Sigmoid colon (tissue), 7 donors: ENCODE results near the gene NEO1. TPM values are rescaled to one million over a fixed set of nuclear protein-coding genes. Genes with fewer than 3 reads are reported as not detected.

Source experiments
- DNase-seq: peaks from one replicate; pipeline ENCODE4 v3.0.0-alpha.2; 2019
- H3K27ac ChIP-seq, 4 donors: fragments of 200-600 bp; sonication (generic); one replicate each; pipeline ENCODE4 v1.5.1; 2016 to 2019; ENCODE audit warnings: mild to moderate bottlenecking in 1 of 4
- H3K27me3 ChIP-seq, 3 donors: fragments of 200-600 bp; sonication (generic); one replicate each; pipeline ENCODE4 v1.5.1; 2019; ENCODE audit warnings: mild to moderate bottlenecking in 1 of 3
- H3K36me3 ChIP-seq, 4 donors: fragments of 200-600 bp; sonication (generic); one replicate each; pipeline ENCODE4 v1.5.1; 2016 to 2019
- H3K4me1 ChIP-seq, 4 donors: fragments of 200-600 bp; sonication (generic); one replicate each; pipeline ENCODE4 v1.5.1; 2017 to 2019
- H3K4me3 ChIP-seq, 4 donors: fragments of 200-600 bp; sonication (generic); one replicate each; pipeline ENCODE4 v1.5.1; 2017 to 2019; ENCODE audit warnings: mild to moderate bottlenecking in 2 of 4, moderate library complexity in 1 of 4
- H3K9me3 ChIP-seq, 4 donors: fragments of 200-600 bp in 3 of 4; sonication (generic) in 3 of 4; one replicate each; pipeline versions ENCODE4 v1.5.1 to v1.6.1; 2013 to 2019
- CTCF ChIP-seq, 4 experiments: fragments of 450-650 bp in 3 of 4; fragments of 200-600 bp in 1 of 4; IDR thresholded peaks; one replicate each; pipeline ENCODE4 v1.5.1; 2016 to 2019; ENCODE audit warnings: antibody characterized with exemption in 4 of 4, mild to moderate bottlenecking in 3 of 4, moderate library complexity in 2 of 4
- EP300 ChIP-seq, 4 donors: sonication (generic); formaldehyde crosslinking; IDR thresholded peaks; one replicate each; pipeline ENCODE4 v1.6.1; 2017; ENCODE audit warnings: antibody characterized with exemption in 4 of 4
- POLR2A ChIP-seq, 2 donors: fragments of 450-650 bp; IDR thresholded peaks; one replicate each; pipeline ENCODE4 v1.6.1; 2016; ENCODE audit warnings: antibody characterized with exemption in 2 of 2, mild to moderate bottlenecking in 2 of 2, moderate library complexity in 2 of 2
- POLR2AphosphoS5 ChIP-seq, 4 donors: sonication (generic); formaldehyde crosslinking; IDR thresholded peaks; one replicate each; pipeline ENCODE4 v1.6.1; 2017; ENCODE audit warnings: antibody characterized with exemption in 4 of 4
- WGBS, 2 donors: extraction: QIAGEN DNeasy Blood & Tissue Kit; methylation state at CpG; one replicate each; pipeline ENCODE4 v1.1.7; 2013; 5-methylcytosine and 5-hydroxymethylcytosine counted together
- intact Hi-C: fragments of 100-400 bp; cut with DNase I; formaldehyde crosslinking; loops from one replicate; pipeline ENCODE4 v1.15.1; 2023
- polyA plus RNA-seq, 3 donors: library from polyadenylated mRNA; stranded (reverse); fragments of 200-250 nt; gene quantifications; one replicate each; pipeline ENCODE4 v1.2.3, GENCODE V29; 2013
- total RNA-seq, 4 donors: library from RNA; depleted of rRNA; stranded (reverse); fragments of >200 nt; gene quantifications; one replicate each; pipeline ENCODE4 v1.1.0, GENCODE V29; 2016
- donor health status: healthy with polysubstance abuse.
- donor health status: Bipolar disorder and iron deficiency.
- donor health status: healthy.

Gene NEO1
- total and polyA plus RNA-seq, 7 donors: 9.0 to 56.5 (median 26.8) TPM

- peak overlapping the region; percentile 85 to 93 (median 88) for H3K4me3 ChIP-seq
- 1% methylated on average over 42 of the region's 42 CpGs for WGBS, 2 donors
- H3K36me3 ChIP-seq: no peaks in the 10 kb centered on the region
- H3K27ac ChIP-seq: peak overlapping the region; percentile 96 to 97 (median 96)
- H3K4me1 ChIP-seq: peaks cover 0 to 32% (median 15%) of the 10 kb centered on the region in 4 donors
- no peak for TF ChIP-seq CTCF (IDR thresholded peaks at IDR 0.05)
- TF ChIP-seq POLR2A (IDR thresholded peaks at IDR 0.05): no peak
- no peak for TF ChIP-seq POLR2AphosphoS5 (IDR thresholded peaks at IDR 0.05)
- no peak for TF ChIP-seq EP300 (IDR thresholded peaks at IDR 0.05)
- DNase-seq: peak; percentile 79
- intact Hi-C loops: loop anchor here (5.0 to 10.0 kb wide), 2 partner anchors 367 to 674 kb away; partner anchors contain the start of genes BBS4, HEXA and HIGD2B
- no peaks in the 10 kb centered on the region for H3K27me3 ChIP-seq
- no peaks in the 10 kb centered on the region for H3K9me3 ChIP-seq
Observed at GRCh38 chr15:73051391-73051806, 864 bp upstream of the NEO1 start.

- Histone ChIP-seq H3K27ac (peak overlapping the region; percentile 90 to 97 (median 96)), H3K27me3 (no peaks in the 10 kb centered on the region), H3K9me3 (no peaks in the 10 kb centered on the region), H3K36me3 (no peaks in the 10 kb centered on the region), H3K4me1 (peaks cover 0 to 32% (median 15%) of the 10 kb centered on the region in 4 donors), H3K4me3 (peak overlapping the region; percentile 72 to 93 (median 86))
- WGBS, 2 donors: 1% methylated on average over 59 to 61 of the region's 61 CpGs
- intact Hi-C loops: loop anchor here (2.0 to 10.0 kb wide), 4 partner anchors 28 to 676 kb away; partner anchors contain the start of genes BBS4, HEXA and HIGD2B
- peak; percentile 72 for DNase-seq
- TF ChIP-seq CTCF (IDR thresholded peaks at IDR 0.05) (peak in 1 of 4 experiments; percentile 31), POLR2AphosphoS5 (IDR thresholded peaks at IDR 0.05) (peak in 3 of 4 donors; percentile 34 to 40 (median 34)), EP300 (IDR thresholded peaks at IDR 0.05) (no peak), POLR2A (IDR thresholded peaks at IDR 0.05) (no peak)
Observed at GRCh38 chr15:73052653-73053397, 562 bp downstream of the NEO1 start.

- intact Hi-C loops: loop anchor here (2.0 to 10.0 kb wide), 4 partner anchors 27 to 676 kb away; partner anchors contain the start of genes BBS4, HEXA and HIGD2B
- WGBS, 2 donors: 1 to 3% methylated on average over 8 of the region's 8 CpGs
- Histone ChIP-seq H3K9me3 (no peaks in the 10 kb centered on the region), H3K27me3 (no peaks in the 10 kb centered on the region), H3K4me3 (peak overlapping the region; percentile 72 to 93 (median 86)), H3K36me3 (no peaks in the 10 kb centered on the region), H3K27ac (peak overlapping the region; percentile 90 to 97 (median 96)), H3K4me1 (peaks cover 0 to 32% (median 15%) of the 10 kb centered on the region in 4 donors)
- DNase-seq: no peak
- TF ChIP-seq POLR2A (IDR thresholded peaks at IDR 0.05) (no peak), CTCF (IDR thresholded peaks at IDR 0.05) (no peak), EP300 (IDR thresholded peaks at IDR 0.05) (no peak), POLR2AphosphoS5 (IDR thresholded peaks at IDR 0.05) (peak in 1 of 4 donors; percentile 2)
Observed at GRCh38 chr15:73053398-73053723, 1.1 kb downstream of the NEO1 start.

GRCh38 chr15:73054417-73054953 lies 2.2 kb downstream of the NEO1 start:
- Histone ChIP-seq H3K27ac (no peak overlapping the region), H3K9me3 (no peaks in the 10 kb centered on the region), H3K4me1 (peaks cover 0 to 32% (median 15%) of the 10 kb centered on the region in 4 donors), H3K27me3 (no peaks in the 10 kb centered on the region), H3K4me3 (no peak overlapping the region), H3K36me3 (no peaks in the 10 kb centered on the region)
- 11 to 51% methylated on average over 6 of the region's 6 CpGs for WGBS, 2 donors
- TF ChIP-seq POLR2AphosphoS5 (IDR thresholded peaks at IDR 0.05) (no peak), POLR2A (IDR thresholded peaks at IDR 0.05) (peak in 1 of 2 donors; percentile 20)
- intact Hi-C loops: loop anchor here (5.0 to 10.0 kb wide), 2 partner anchors 370 to 677 kb away; partner anchors contain the start of genes BBS4, HEXA and HIGD2B
- DNase-seq: no peak

GRCh38 chr15:73056460-73056859 lies 4.2 kb downstream of the NEO1 start:
- intact Hi-C loops: loop anchor here (10.0 kb wide), 1 partner anchor 372 kb away; the partner anchor contains the start of genes BBS4 and HIGD2B
- WGBS, 2 donors: 34 to 71% methylated on average over 3 of the region's 3 CpGs
- no peak for TF ChIP-seq POLR2A (IDR thresholded peaks at IDR 0.05)
- TF ChIP-seq CTCF (IDR thresholded peaks at IDR 0.05): no peak
- TF ChIP-seq POLR2AphosphoS5 (IDR thresholded peaks at IDR 0.05): no peak
- no peak for TF ChIP-seq EP300 (IDR thresholded peaks at IDR 0.05)

More at GRCh38 chr15:73056460-73056859, 4.2 kb downstream of the NEO1 start:
- DNase-seq: no peak
- Histone ChIP-seq H3K4me3 (no peak overlapping the region), H3K9me3 (no peaks in the 10 kb centered on the region), H3K27me3 (no peaks in the 10 kb centered on the region), H3K4me1 (peaks cover 0 to 24% (median 13%) of the 10 kb centered on the region in 4 donors), H3K36me3 (no peaks in the 10 kb centered on the region), H3K27ac (no peak overlapping the region)
